HG03442 (cell line): ENCODE data around the gene ITGA3.

Source experiments
- ATAC-seq: cut with Tn5 transposase; IDR thresholded peaks from one replicate; pipeline ENCODE4 v1.9.1; 2021; ENCODE audit warnings: mild to moderate bottlenecking, moderate library complexity; ENCODE audit not compliant: unreplicated experiment

Gene ITGA3

GRCh38 chr17:50066995-50067394, 11.1 kb downstream of the ITGA3 start:
- no peak for ATAC-seq

- ATAC-seq: no peak
Measured at GRCh38 chr17:50067996-50068395, 12.1 kb downstream of the ITGA3 start.

- no peak for ATAC-seq
Measured at GRCh38 chr17:50070908-50071680, 15.2 kb downstream of the ITGA3 start.

GRCh38 chr17:50071692-50072091, 15.8 kb downstream of the ITGA3 start:
- no peak for ATAC-seq

- no peak for ATAC-seq
Measured at GRCh38 chr17:50072130-50072529, 16.2 kb downstream of the ITGA3 start.

- no peak for ATAC-seq
Measured at GRCh38 chr17:50072925-50073324, 17.0 kb downstream of the ITGA3 start.

- no peak for ATAC-seq
Measured at GRCh38 chr17:50074227-50074626, 18.3 kb downstream of the ITGA3 start.

GRCh38 chr17:50075446-50076032, 19.6 kb downstream of the ITGA3 start:
- ATAC-seq: no peak

GRCh38 chr17:50076221-50076590, 20.3 kb downstream of the ITGA3 start:
- ATAC-seq: no peak

GRCh38 chr17:50076591-50077235, 20.8 kb downstream of the ITGA3 start:
- no peak for ATAC-seq

- ATAC-seq: no peak
Measured at GRCh38 chr17:50078430-50078829, 22.5 kb downstream of the ITGA3 start.

GRCh38 chr17:50079334-50080095, 23.6 kb downstream of the ITGA3 start:
- no peak for ATAC-seq

- no peak for ATAC-seq
Measured at GRCh38 chr17:50080096-50080480, 24.2 kb downstream of the ITGA3 start.

GRCh38 chr17:50080827-50081226, 24.9 kb downstream of the ITGA3 start:
- ATAC-seq: no peak

GRCh38 chr17:50081757-50082156, 25.8 kb downstream of the ITGA3 start:
- ATAC-seq: no peak

- peak; percentile 50 for ATAC-seq
Measured at GRCh38 chr17:50087246-50087911, 31.5 kb downstream of the ITGA3 start.

- ATAC-seq: no peak
Measured at GRCh38 chr17:50087912-50088405, 32.0 kb downstream of the ITGA3 start.

GRCh38 chr17:50088952-50089825, 33.3 kb downstream of the ITGA3 start:
- no peak for ATAC-seq

- ATAC-seq: no peak
Measured at GRCh38 chr17:50090071-50090470, 34.2 kb downstream of the ITGA3 start.
